ENCODE data around the gene SLC18A2.

Gene SLC18A2

GRCh38 chr10:117240621-117241529 lies at the start of gene SLC18A2:
Gene SLC18A2, plus strand, starts transcription at chr10:117241114. Its CDS starts 580 bp downstream, at chr10:117241694.
- TF ChIP-seq CTCF (conservative IDR thresholded peaks at IDR 0.05) (no peak), ZFX (IDR thresholded peaks at IDR 0.05) (no peak)
- H3K27ac ChIP-seq, result no peak within 1 kb of the TSS

DNA sequence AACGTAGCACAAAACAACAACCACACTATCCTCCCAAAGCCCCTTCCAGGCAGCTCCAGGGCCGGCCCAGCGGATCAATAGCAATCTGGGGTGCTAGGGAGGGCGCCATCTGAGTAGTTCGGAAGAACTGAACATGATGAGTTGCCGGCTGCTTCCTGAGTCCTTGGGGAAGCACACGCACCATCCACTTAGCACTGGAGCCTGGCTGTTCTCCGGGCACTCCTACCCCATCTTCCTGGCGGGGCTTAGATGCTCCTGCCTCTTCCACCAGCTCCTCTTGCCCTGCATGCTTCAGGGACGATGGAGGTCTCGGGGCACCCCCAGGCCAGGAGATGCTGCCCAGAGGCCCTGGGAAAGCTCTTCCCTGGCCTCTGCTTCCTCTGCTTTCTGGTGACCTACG lies 43.7 kb upstream of the SLC18A2 start, which contains the start of gene KCNK18:
KCNK18 (plus strand) TSS at position 301 of the 400 bp plus-strand sequence; CDS start at position 301, 0 bp downstream.
- TF ChIP-seq CTCF (conservative IDR thresholded peaks at IDR 0.05) (no peak), ZFX (IDR thresholded peaks at IDR 0.05) (no peak)
- H3K27ac ChIP-seq, result no peak within 1 kb of the TSS

DNA sequence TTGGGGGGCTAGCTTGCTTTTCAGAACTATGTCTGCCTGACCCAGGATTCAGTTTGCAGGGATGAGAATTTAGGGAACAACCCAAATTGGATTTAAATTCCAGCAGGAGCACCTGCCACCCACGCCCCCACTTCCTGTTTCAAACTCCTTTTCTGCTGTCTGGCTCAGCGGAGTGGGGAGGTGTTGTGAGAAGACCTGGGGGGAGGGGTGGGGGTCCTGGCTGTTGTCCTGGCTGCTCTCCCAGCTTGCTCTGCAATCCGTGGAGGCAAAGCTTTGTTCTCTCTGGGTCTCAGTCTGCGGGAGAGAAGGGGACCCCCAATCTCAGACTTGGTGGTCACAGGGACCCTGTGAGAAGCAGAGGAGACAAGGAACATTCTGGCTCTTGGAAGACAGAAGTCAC lies 42.8 kb upstream of the SLC18A2 start:
- no peak for TF ChIP-seq ZFX (IDR thresholded peaks at IDR 0.05)
- no peak for TF ChIP-seq CTCF (conservative IDR thresholded peaks at IDR 0.05)
- H3K27ac ChIP-seq, result no peak overlapping the region

DNA sequence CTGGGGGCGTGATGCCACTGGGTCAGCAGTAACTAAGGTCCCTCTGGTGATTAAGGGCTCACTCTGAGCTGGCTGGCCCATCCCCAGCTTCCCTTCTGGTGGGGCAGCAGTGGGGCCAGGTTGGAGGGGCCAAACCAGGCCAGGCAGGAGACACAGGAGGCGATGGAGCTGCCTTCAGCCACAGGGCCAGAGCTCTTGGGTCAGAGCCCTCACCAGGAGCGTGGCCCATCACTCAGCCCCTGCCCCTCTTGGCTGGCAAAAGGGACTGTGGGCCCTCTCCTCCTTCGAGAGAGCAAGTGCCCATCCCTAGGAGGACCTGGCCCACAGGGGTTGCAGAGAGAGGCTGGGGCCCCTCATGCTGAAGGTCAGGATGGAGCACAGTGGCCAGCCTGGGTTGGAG lies 39.1 kb upstream of the SLC18A2 start:
- no peak overlapping the region for H3K27ac ChIP-seq
- TF ChIP-seq ZFX (IDR thresholded peaks at IDR 0.05) (no peak), CTCF (conservative IDR thresholded peaks at IDR 0.05) (no peak)

DNA sequence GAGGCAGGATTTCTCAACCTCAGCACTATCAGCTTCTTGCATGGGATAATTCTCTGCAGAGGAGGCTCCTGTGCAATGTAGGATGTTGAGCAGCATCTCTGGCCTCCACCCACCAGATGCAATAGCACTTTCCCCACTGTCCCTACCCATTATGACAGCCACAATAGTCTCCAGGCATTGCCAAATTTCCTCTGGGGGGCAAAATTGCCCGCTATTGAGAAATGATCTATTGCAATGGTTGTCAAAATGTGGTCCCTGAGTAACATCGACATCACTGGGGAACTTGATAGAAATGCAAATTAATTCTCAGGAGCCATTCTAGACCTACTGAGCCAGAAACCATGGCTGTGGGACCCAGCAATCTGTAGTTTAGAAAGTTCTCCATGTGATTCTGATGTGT lies 36.6 kb upstream of the SLC18A2 start:
- TF ChIP-seq CTCF (conservative IDR thresholded peaks at IDR 0.05) (no peak), ZFX (IDR thresholded peaks at IDR 0.05) (no peak)
- no peak overlapping the region for H3K27ac ChIP-seq

DNA sequence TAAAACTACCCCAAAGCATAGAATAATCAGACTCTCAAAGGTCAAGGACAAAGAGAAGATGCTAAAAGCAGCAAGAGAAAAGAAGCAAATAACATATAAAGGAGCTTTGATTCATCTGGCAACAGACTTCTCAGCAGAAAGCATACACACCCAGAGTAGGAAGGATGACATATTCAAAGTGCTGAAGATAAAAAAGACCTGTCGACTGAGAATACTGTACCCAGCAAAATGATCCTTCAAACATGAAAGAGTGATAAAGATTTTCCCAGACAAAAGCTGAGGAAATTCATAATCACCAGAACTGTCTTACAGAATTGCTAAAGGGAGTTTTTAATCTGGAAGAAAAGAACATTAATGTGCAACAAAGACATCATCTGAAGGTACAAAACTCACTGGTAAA lies 28.7 kb upstream of the SLC18A2 start:
- TF ChIP-seq ZFX (IDR thresholded peaks at IDR 0.05) (no peak), CTCF (conservative IDR thresholded peaks at IDR 0.05) (no peak)

DNA sequence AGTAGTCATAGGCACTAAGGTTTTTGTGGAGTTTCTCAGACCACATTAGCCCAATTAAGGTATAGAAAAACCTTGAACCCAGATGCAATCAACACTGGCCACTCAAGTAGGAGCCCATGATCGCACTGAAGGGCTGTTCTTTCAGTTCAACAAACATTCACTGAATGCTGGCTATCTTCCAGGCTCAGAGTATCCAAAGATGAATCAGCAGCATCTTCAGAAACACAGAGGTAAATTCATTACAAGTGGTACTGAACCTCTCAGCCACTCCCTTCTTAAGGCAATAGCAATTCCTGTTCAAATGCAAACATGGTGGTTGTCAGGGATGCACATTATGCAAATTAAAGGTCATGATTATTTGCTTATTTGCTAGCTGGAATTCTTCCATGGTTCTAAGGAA lies 26.5 kb upstream of the SLC18A2 start:
- no peak overlapping the region for H3K27ac ChIP-seq
- TF ChIP-seq CTCF (conservative IDR thresholded peaks at IDR 0.05), result no peak
- TF ChIP-seq ZFX (IDR thresholded peaks at IDR 0.05), result no peak

More for the DNA sequence above, 28.7 kb upstream of the SLC18A2 start:
- no peak overlapping the region for H3K27ac ChIP-seq

Data from C4-2B (cell line).